H9 (cell line): ENCODE results near the gene MYLK. TPM values are rescaled to one million over a fixed set of nuclear protein-coding genes. Genes with fewer than 3 reads are reported as not detected.

Source experiments
- DNase-seq: peaks from one replicate; pipeline ENCODE4 v3.0.0-alpha.2; 2017
- H2AFZ ChIP-seq: one replicate; pipeline ENCODE4 v1.6.1; 2013; ENCODE audit warnings: mild to moderate bottlenecking, low read length, control low read depth, moderate library complexity
- H2AK5ac ChIP-seq: 2 replicates; pipeline ENCODE4 v1.6.1; 2013; ENCODE audit warnings: low read length, control low read depth, mixed read lengths; ENCODE audit not compliant: insufficient read length
- H2BK120ac ChIP-seq: one replicate; pipeline ENCODE4 v1.6.1; 2013; ENCODE audit warnings: low read depth, mild to moderate bottlenecking, low read length, control low read depth, inconsistent platforms; ENCODE audit not compliant: poor library complexity, severe bottlenecking
- H2BK12ac ChIP-seq: 2 replicates; pipeline ENCODE4 v1.6.1; 2013; ENCODE audit warnings: low read length, control low read depth, mixed read lengths, low read depth; ENCODE audit not compliant: insufficient read length
- H2BK15ac ChIP-seq: 2 replicates; pipeline ENCODE4 v1.6.1; 2013; ENCODE audit warnings: low read depth, low read length, control low read depth
- H2BK20ac ChIP-seq: one replicate; pipeline ENCODE4 v1.6.1; 2013; ENCODE audit warnings: low read depth, mild to moderate bottlenecking, low read length, control low read depth, inconsistent platforms; ENCODE audit not compliant: poor library complexity, severe bottlenecking
- H2BK5ac ChIP-seq: 2 replicates; pipeline ENCODE4 v1.6.1; 2013; ENCODE audit warnings: low read length, control low read depth, mixed read lengths; ENCODE audit not compliant: insufficient read length
- H3K14ac ChIP-seq: 2 replicates; pipeline ENCODE4 v1.6.1; 2013; ENCODE audit warnings: low read length, control low read depth; ENCODE audit not compliant: insufficient read depth
- H3K18ac ChIP-seq: 2 replicates; pipeline ENCODE4 v1.6.1; 2013; ENCODE audit warnings: low read depth, mild to moderate bottlenecking, mixed read lengths, low read length, control low read depth; ENCODE audit not compliant: insufficient read length
- H3K23ac ChIP-seq: 2 replicates; pipeline ENCODE4 v1.6.1; 2013; ENCODE audit warnings: low read length, control low read depth, mixed read lengths, low read depth; ENCODE audit not compliant: insufficient read length
- H3K23me2 ChIP-seq: 2 replicates; pipeline ENCODE4 v1.6.1; 2013; ENCODE audit warnings: low read depth, mild to moderate bottlenecking, mixed read lengths, low read length, control low read depth; ENCODE audit not compliant: insufficient read length, poor library complexity, severe bottlenecking
- H3K27ac ChIP-seq: 2 replicates; pipeline ENCODE4 v1.5.1; 2013; ENCODE audit warnings: low read length, control low read depth, mixed read lengths, low read depth; ENCODE audit not compliant: insufficient read length
- H3K27me3 ChIP-seq: 2 replicates; pipeline ENCODE4 v1.6.1; 2013; ENCODE audit warnings: low read length, control low read depth, inconsistent platforms; ENCODE audit not compliant: insufficient read depth
- H3K4ac ChIP-seq: 2 replicates; pipeline ENCODE4 v1.6.1; 2013; ENCODE audit warnings: low read depth, mild to moderate bottlenecking, control low read depth, inconsistent platforms, low read length, moderate library complexity
- H3K4me1 ChIP-seq: 2 replicates; pipeline ENCODE4 v1.6.1; 2013; ENCODE audit warnings: low read length, control low read depth, inconsistent platforms; ENCODE audit not compliant: insufficient read depth
- H3K4me2 ChIP-seq: 2 replicates; pipeline ENCODE4 v1.6.1; 2013; ENCODE audit warnings: low read length, control low read depth, mixed read lengths; ENCODE audit not compliant: insufficient read length, insufficient read depth
- H3K56ac ChIP-seq: 2 replicates; pipeline ENCODE4 v1.6.1; 2013; ENCODE audit warnings: low read depth, mild to moderate bottlenecking, mixed read lengths, low read length, control low read depth; ENCODE audit not compliant: insufficient read length
- H3K79me1 ChIP-seq: 2 replicates; pipeline ENCODE4 v1.6.1; 2013; ENCODE audit warnings: low read depth, mild to moderate bottlenecking, moderate library complexity, low read length, control low read depth, inconsistent platforms; ENCODE audit not compliant: insufficient read depth, poor library complexity, severe bottlenecking
- H3K79me2 ChIP-seq: 2 replicates; pipeline ENCODE4 v1.6.1; 2013; ENCODE audit warnings: low read length, control low read depth, inconsistent platforms; ENCODE audit not compliant: insufficient read depth
- H3K9ac ChIP-seq: 2 replicates; pipeline ENCODE4 v1.6.1; 2013; ENCODE audit warnings: low read length, control low read depth, mixed read lengths; ENCODE audit not compliant: insufficient read length; ENCODE audit errors: extremely low read depth
- H3K9me3 ChIP-seq: one replicate; pipeline ENCODE4 v1.6.1; 2013; ENCODE audit warnings: low read depth, low read length, inconsistent platforms; ENCODE audit not compliant: control insufficient read depth
- H3T11ph ChIP-seq: one replicate; pipeline ENCODE4 v1.6.1; 2013; ENCODE audit warnings: mild to moderate bottlenecking, low read length, control low read depth, inconsistent platforms
- H4K20me1 ChIP-seq: one replicate; pipeline ENCODE4 v1.6.1; 2013; ENCODE audit not compliant: control insufficient read depth, insufficient read length, insufficient read depth
- H4K5ac ChIP-seq: 2 replicates; pipeline ENCODE4 v1.6.1; 2013; ENCODE audit warnings: low read depth, mild to moderate bottlenecking, mixed read lengths, low read length, control low read depth; ENCODE audit not compliant: insufficient read length
- H4K8ac ChIP-seq: replicated peaks from 2 replicates; pipeline ENCODE4 v1.6.1; 2013; ENCODE audit warnings: low read length, control low read depth, mixed read lengths, low read depth; ENCODE audit not compliant: insufficient read length
- H4K91ac ChIP-seq: 2 replicates; pipeline ENCODE4 v1.6.1; 2013; ENCODE audit warnings: low read depth, mild to moderate bottlenecking, moderate library complexity, mixed read lengths, low read length, control low read depth; ENCODE audit not compliant: insufficient read length
- H3K27ac Mint-ChIP-seq, 3 experiments: 2 replicates in 2 of 3; 3 replicates in 1 of 3; pipeline ENCODE4 v1.8.0; 2020 to 2021; ENCODE audit warnings: mixed read lengths in 3 of 3, mild to moderate bottlenecking in 1 of 3, moderate library complexity in 1 of 3
- H3K27me3 Mint-ChIP-seq: 2 replicates; pipeline ENCODE4 v1.8.0; 2021; ENCODE audit warnings: low read depth, mild to moderate bottlenecking, moderate library complexity, mixed read lengths
- H3K36me3 Mint-ChIP-seq, 3 experiments: 2 replicates in 2 of 3; 3 replicates in 1 of 3; pipeline ENCODE4 v1.8.0; 2020 to 2021; ENCODE audit warnings: low read depth in 3 of 3, mixed read lengths in 3 of 3; ENCODE audit not compliant: insufficient read depth in 1 of 3
- H3K4me1 Mint-ChIP-seq, 2 experiments: 2 replicates each; pipeline ENCODE4 v1.8.0; 2020; ENCODE audit warnings: mixed read lengths in 2 of 2
- H3K4me3 Mint-ChIP-seq, 2 experiments: 2 replicates in 1 of 2; 3 replicates in 1 of 2; pipeline ENCODE4 v1.8.0; 2020 to 2021; ENCODE audit warnings: mild to moderate bottlenecking in 2 of 2, mixed read lengths in 2 of 2, moderate library complexity in 1 of 2
- H3K9me3 Mint-ChIP-seq, 2 experiments: 2 replicates in 1 of 2; 3 replicates in 1 of 2; pipeline ENCODE4 v1.8.0; 2020; ENCODE audit warnings: mild to moderate bottlenecking in 2 of 2, mixed read lengths in 2 of 2, moderate library complexity in 1 of 2
- WGBS: extraction: QIAGEN DNeasy Blood & Tissue Kit; methylation state at CpG from one replicate; pipeline ENCODE4 v1.1.7; 2013; ENCODE audit warnings: missing lambda C conversion rate, low lambda C conversion rate, mixed read lengths; ENCODE audit not compliant: insufficient read length; ENCODE audit errors: extremely low coverage; 5-methylcytosine and 5-hydroxymethylcytosine counted together
- total RNA-seq: library from RNA; stranded (reverse); gene quantifications from 2 replicates; pipeline ENCODE4 v1.2.1, GENCODE V29; 2021
- TF ChIP-seq, protein P1 (sequence below): fragments of 200-600 bp; sonication (generic); conservative IDR thresholded peaks from 3 replicates; pipeline ENCODE4 v1.8.0; 2021; ENCODE audit warnings: antibody characterized with exemption, mild to moderate bottlenecking

Gene MYLK
- total RNA-seq, 1 experiment from 2014 or later: 10.1 TPM

DNA sequence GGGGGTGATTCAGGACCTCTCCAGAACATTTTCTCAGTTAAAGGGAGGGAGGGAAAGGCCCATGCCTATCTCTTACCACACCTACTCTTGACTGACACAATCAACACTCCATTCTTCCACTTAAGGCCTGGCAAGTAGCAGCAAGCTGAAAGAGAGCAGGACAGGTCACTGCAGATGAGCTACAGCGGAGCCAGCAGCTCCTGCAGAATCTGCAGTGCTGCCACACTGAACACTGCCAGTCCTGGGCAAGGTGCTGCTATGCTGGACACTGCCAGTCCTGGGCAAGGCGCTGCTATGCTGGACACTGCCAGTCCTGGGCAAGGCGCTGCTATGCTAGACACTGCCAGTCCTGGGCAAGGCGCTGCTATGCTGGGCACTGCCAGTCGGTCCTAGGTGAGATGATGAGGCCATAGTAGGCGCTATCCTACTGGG, 143.7 kb downstream of the MYLK start:
- Histone ChIP-seq H3K18ac (no peak overlapping the region), H3K27ac (no peak overlapping the region), H3K9me3 (no peaks in the 10 kb centered on the region), H2BK5ac (no peak overlapping the region), H2AK5ac (no peak overlapping the region), H3T11ph (no peak overlapping the region), H2AFZ (no peak overlapping the region), H4K5ac (no peak overlapping the region), H3K23me2 (no peaks in the 10 kb centered on the region), H3K79me2 (no peaks in the 10 kb centered on the region), H2BK120ac (no peak overlapping the region), H2BK20ac (no peak overlapping the region), H3K56ac (no peak overlapping the region), H4K20me1 (no peaks in the 10 kb centered on the region), H3K23ac (no peak overlapping the region), H3K27me3 (no peaks in the 10 kb centered on the region), H3K79me1 (no peaks in the 10 kb centered on the region), H4K91ac (no peak overlapping the region), H2BK15ac (no peak overlapping the region), H3K4me1 (no peaks in the 10 kb centered on the region), H2BK12ac (no peak overlapping the region), H4K8ac (no peak overlapping the region), H3K4me2 (no peak overlapping the region), H3K9ac (no peak overlapping the region), H3K14ac (no peak overlapping the region), H3K4ac (no peak overlapping the region)
- no peaks in the 10 kb centered on the region for H3K27me3 Mint-ChIP-seq
- TF ChIP-seq, protein P1, sequence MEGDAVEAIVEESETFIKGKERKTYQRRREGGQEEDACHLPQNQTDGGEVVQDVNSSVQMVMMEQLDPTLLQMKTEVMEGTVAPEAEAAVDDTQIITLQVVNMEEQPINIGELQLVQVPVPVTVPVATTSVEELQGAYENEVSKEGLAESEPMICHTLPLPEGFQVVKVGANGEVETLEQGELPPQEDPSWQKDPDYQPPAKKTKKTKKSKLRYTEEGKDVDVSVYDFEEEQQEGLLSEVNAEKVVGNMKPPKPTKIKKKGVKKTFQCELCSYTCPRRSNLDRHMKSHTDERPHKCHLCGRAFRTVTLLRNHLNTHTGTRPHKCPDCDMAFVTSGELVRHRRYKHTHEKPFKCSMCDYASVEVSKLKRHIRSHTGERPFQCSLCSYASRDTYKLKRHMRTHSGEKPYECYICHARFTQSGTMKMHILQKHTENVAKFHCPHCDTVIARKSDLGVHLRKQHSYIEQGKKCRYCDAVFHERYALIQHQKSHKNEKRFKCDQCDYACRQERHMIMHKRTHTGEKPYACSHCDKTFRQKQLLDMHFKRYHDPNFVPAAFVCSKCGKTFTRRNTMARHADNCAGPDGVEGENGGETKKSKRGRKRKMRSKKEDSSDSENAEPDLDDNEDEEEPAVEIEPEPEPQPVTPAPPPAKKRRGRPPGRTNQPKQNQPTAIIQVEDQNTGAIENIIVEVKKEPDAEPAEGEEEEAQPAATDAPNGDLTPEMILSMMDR: no peak
- no peak for DNase-seq
- no peak overlapping the region for H3K4me3 Mint-ChIP-seq
- H3K36me3 Mint-ChIP-seq: peaks cover 7 to 14% (median 10%) of the 10 kb centered on the region in 3 experiments; a peak in 6 of 7 replicates
- no peaks in the 10 kb centered on the region for H3K4me1 Mint-ChIP-seq
- H3K27ac Mint-ChIP-seq: no peak overlapping the region; a peak in 1 of 7 replicates
- no peaks in the 10 kb centered on the region for H3K9me3 Mint-ChIP-seq
- no CpG with 5 or more reads among the region's 6 CpGs for WGBS
